Activated naive CD4-positive, alpha-beta T cell (primary cell): ENCODE results near the gene CCNL2.
"Not testable (repeated sequence)": the region's sequence is repeated elsewhere in the genome, so short reads cannot be mapped to it uniquely, and the experiment has no call there.

Experiments
- DNase-seq, 4 experiments: peaks; one replicate each; lab custom pipeline; 2025; lab: John Stamatoyannopoulos, UW

CCNL2 gene

GRCh38 chr1:1373051-1373814 is 25.9 kb downstream of the CCNL2 start:
- no peak for DNase-seq

GRCh38 chr1:1371746-1372711 is 27.1 kb downstream of the CCNL2 start:
- DNase-seq, result peak; percentile 51 to 76 (median 69)

GRCh38 chr1:1371364-1371745 is 27.8 kb downstream of the CCNL2 start:
- peak in 2 of 4 experiments; percentile 21 to 44 for DNase-seq

GRCh38 chr1:1370771-1371300 is 28.3 kb downstream of the CCNL2 start:
- no peak for DNase-seq

GRCh38 chr1:1370094-1370493 is 29.0 kb downstream of the CCNL2 start:
- not testable (repeated sequence) for DNase-seq

GRCh38 chr1:1367315-1367714 is 31.8 kb downstream of the CCNL2 start:
- DNase-seq, result no peak

GRCh38 chr1:1366699-1367066 is 32.5 kb downstream of the CCNL2 start:
- no peak for DNase-seq

GRCh38 chr1:1365875-1366698 is 33.0 kb downstream of the CCNL2 start:
- no peak for DNase-seq

GRCh38 chr1:1364266-1364665 is 34.9 kb downstream of the CCNL2 start:
- DNase-seq, result no peak

GRCh38 chr1:1361982-1362423 is 37.1 kb downstream of the CCNL2 start:
- no peak for DNase-seq

- no peak for DNase-seq
Observed at GRCh38 chr1:1361233-1361981, 37.7 kb downstream of the CCNL2 start.

- DNase-seq, result no peak
Observed at GRCh38 chr1:1360506-1361169, 38.5 kb downstream of the CCNL2 start.

- DNase-seq, result no peak
Observed at GRCh38 chr1:1359664-1360468, 39.3 kb downstream of the CCNL2 start.

GRCh38 chr1:1359308-1359663 is 39.8 kb downstream of the CCNL2 start:
- no peak for DNase-seq

GRCh38 chr1:1358433-1359271 is 40.5 kb downstream of the CCNL2 start, which contains the start of gene MXRA8:
Gene MXRA8, minus strand, starts transcription at chr1:1358555. Its CDS starts 51 bp downstream, at chr1:1358504.
- no peak for DNase-seq

GRCh38 chr1:1357871-1358432 is 41.2 kb downstream of the CCNL2 start:
- DNase-seq, result no peak

GRCh38 chr1:1356796-1357401 is 42.2 kb downstream of the CCNL2 start:
- no peak for DNase-seq
